Kidney epithelial cell (primary cell): ENCODE results near the gene THAP8. TPM values are rescaled to one million over a fixed set of nuclear protein-coding genes. Genes with fewer than 3 reads are reported as not detected.

Experiments used
- DNase-seq: peaks from one replicate; pipeline ENCODE4 v3.0.0-alpha.2; 2010; ENCODE audit warnings: low read depth
- H3K27me3 ChIP-seq: 2 replicates; pipeline ENCODE4 v1.6.0; 2011; ENCODE audit warnings: low read length; ENCODE audit not compliant: control insufficient read depth, insufficient read depth
- H3K36me3 ChIP-seq: 2 replicates; pipeline ENCODE4 v1.5.1; 2011; ENCODE audit warnings: low read length; ENCODE audit not compliant: control insufficient read depth, insufficient read depth
- H3K4me3 ChIP-seq: 2 replicates; pipeline ENCODE4 v1.5.1; 2011; ENCODE audit warnings: low read depth, mild to moderate bottlenecking, control low read depth, low read length
- CTCF ChIP-seq: IDR thresholded peaks from 2 replicates; pipeline ENCODE4 v1.5.1; 2011; ENCODE audit warnings: mild to moderate bottlenecking, moderate library complexity, low read length, control low read depth, inconsistent platforms; ENCODE audit not compliant: insufficient read depth, poor library complexity, severe bottlenecking
- total RNA-seq: library from RNA; depleted of rRNA; stranded (reverse); fragments of >200 nt; gene quantifications from 2 replicates; pipeline ENCODE4 v1.2.3, GENCODE V29; 2015

Gene THAP8
- total RNA-seq, 1 donor from 2014 or later: 12.0 TPM

- no peaks in the 10 kb centered on the region for H3K27me3 ChIP-seq
- DNase-seq: no peak
- H3K36me3 ChIP-seq: no peaks in the 10 kb centered on the region
- H3K4me3 ChIP-seq: no peak overlapping the region
- TF ChIP-seq CTCF: no peak
Measured at GRCh38 chr19:36086326-36086725, 32.2 kb upstream of the THAP8 start.

GRCh38 chr19:36084231-36085009 lies 30.3 kb upstream of the THAP8 start:
- TF ChIP-seq CTCF: no peak
- Histone ChIP-seq H3K36me3 (no peaks in the 10 kb centered on the region), H3K4me3 (no peak overlapping the region), H3K27me3 (no peaks in the 10 kb centered on the region)
- no peak for DNase-seq

GRCh38 chr19:36082916-36083315 lies 28.8 kb upstream of the THAP8 start:
- Histone ChIP-seq H3K36me3 (no peaks in the 10 kb centered on the region), H3K27me3 (no peaks in the 10 kb centered on the region), H3K4me3 (no peak overlapping the region)

GRCh38 chr19:36081894-36082293 lies 27.8 kb upstream of the THAP8 start:
- DNase-seq: no peak
- Histone ChIP-seq H3K4me3 (no peak overlapping the region), H3K27me3 (no peaks in the 10 kb centered on the region), H3K36me3 (no peaks in the 10 kb centered on the region)
- no peak for TF ChIP-seq CTCF

More at GRCh38 chr19:36082916-36083315, 28.8 kb upstream of the THAP8 start:
- DNase-seq: no peak
- no peak for TF ChIP-seq CTCF

GRCh38 chr19:36081385-36081784 lies 27.3 kb upstream of the THAP8 start:
- no peak for TF ChIP-seq CTCF
- Histone ChIP-seq H3K4me3 (no peak overlapping the region), H3K36me3 (no peaks in the 10 kb centered on the region), H3K27me3 (no peaks in the 10 kb centered on the region)
- DNase-seq: no peak

- DNase-seq: no peak
- H3K4me3 ChIP-seq: no peak overlapping the region
- H3K27me3 ChIP-seq: no peaks in the 10 kb centered on the region
- TF ChIP-seq CTCF: no peak
- no peaks in the 10 kb centered on the region for H3K36me3 ChIP-seq
Measured at GRCh38 chr19:36079389-36079945, 25.4 kb upstream of the THAP8 start.
